Neural crest cell (in vitro differentiated cells): Measurements from ENCODE around the gene TMEM132C. TPM values are rescaled to one million over a fixed set of nuclear protein-coding genes. Genes with fewer than 3 reads are reported as not detected.
A peak's percentile ranks its signal among the peaks of the same experiment; 100 is the strongest.

Source experiments
- DNase-seq: peaks from one replicate; pipeline ENCODE4 v3.0.0; 2021; ENCODE audit warnings: low read depth, mixed read lengths, low spot score
- H3K27ac Mint-ChIP-seq: one replicate; pipeline ENCODE4 v1.8.0; 2021; ENCODE audit warnings: mild to moderate bottlenecking, mixed read lengths; ENCODE audit not compliant: unreplicated experiment
- H3K27me3 Mint-ChIP-seq: 2 replicates; pipeline ENCODE4 v1.8.0; 2021; ENCODE audit warnings: low read depth, mild to moderate bottlenecking, mixed read lengths
- H3K36me3 Mint-ChIP-seq: 2 replicates; pipeline ENCODE4 v1.8.0; 2021; ENCODE audit warnings: low read depth, mild to moderate bottlenecking, mixed read lengths
- H3K4me1 Mint-ChIP-seq: 2 replicates; pipeline ENCODE4 v1.8.0; 2021; ENCODE audit warnings: mixed read lengths
- H3K4me3 Mint-ChIP-seq: one replicate; pipeline ENCODE4 v1.8.0; 2021; ENCODE audit warnings: mild to moderate bottlenecking, mixed read lengths
- H3K9me3 Mint-ChIP-seq: 2 replicates; pipeline ENCODE4 v1.8.0; 2021; ENCODE audit warnings: mixed read lengths
- total RNA-seq: library from RNA; stranded (reverse); gene quantifications from 2 replicates; pipeline ENCODE4 v1.2.1, GENCODE V29; 2021
- TF ChIP-seq, protein P1 (sequence below): fragments of 200-600 bp; sonication (generic); conservative IDR thresholded peaks from 2 replicates; pipeline ENCODE4 v1.5.0; 2021; ENCODE audit warnings: antibody characterized with exemption, mild to moderate bottlenecking

Gene TMEM132C
- total RNA-seq, 1 donor from 2014 or later: 10.9 TPM

GRCh38 chr12:128578045-128578444 lies 311.1 kb downstream of the TMEM132C start:
- no peak for DNase-seq
- Mint-ChIP-seq H3K36me3 (peaks cover 4% of the 10 kb centered on the region), H3K27ac (no peak overlapping the region), H3K4me1 (peaks cover 3% of the 10 kb centered on the region), H3K4me3 (no peak overlapping the region), H3K27me3 (no peaks in the 10 kb centered on the region), H3K9me3 (peaks cover 2% of the 10 kb centered on the region)
- TF ChIP-seq, protein P1, sequence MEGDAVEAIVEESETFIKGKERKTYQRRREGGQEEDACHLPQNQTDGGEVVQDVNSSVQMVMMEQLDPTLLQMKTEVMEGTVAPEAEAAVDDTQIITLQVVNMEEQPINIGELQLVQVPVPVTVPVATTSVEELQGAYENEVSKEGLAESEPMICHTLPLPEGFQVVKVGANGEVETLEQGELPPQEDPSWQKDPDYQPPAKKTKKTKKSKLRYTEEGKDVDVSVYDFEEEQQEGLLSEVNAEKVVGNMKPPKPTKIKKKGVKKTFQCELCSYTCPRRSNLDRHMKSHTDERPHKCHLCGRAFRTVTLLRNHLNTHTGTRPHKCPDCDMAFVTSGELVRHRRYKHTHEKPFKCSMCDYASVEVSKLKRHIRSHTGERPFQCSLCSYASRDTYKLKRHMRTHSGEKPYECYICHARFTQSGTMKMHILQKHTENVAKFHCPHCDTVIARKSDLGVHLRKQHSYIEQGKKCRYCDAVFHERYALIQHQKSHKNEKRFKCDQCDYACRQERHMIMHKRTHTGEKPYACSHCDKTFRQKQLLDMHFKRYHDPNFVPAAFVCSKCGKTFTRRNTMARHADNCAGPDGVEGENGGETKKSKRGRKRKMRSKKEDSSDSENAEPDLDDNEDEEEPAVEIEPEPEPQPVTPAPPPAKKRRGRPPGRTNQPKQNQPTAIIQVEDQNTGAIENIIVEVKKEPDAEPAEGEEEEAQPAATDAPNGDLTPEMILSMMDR: no peak

GRCh38 chr12:128581321-128581761 lies 314.4 kb downstream of the TMEM132C start:
- peaks cover 2% of the 10 kb centered on the region for H3K9me3 Mint-ChIP-seq
- H3K27ac Mint-ChIP-seq: no peak overlapping the region
- H3K4me1 Mint-ChIP-seq: peaks cover 3% of the 10 kb centered on the region
- no peaks in the 10 kb centered on the region for H3K27me3 Mint-ChIP-seq
- H3K36me3 Mint-ChIP-seq: peaks cover 4% of the 10 kb centered on the region
- no peak overlapping the region for H3K4me3 Mint-ChIP-seq
- no peak for DNase-seq
- TF ChIP-seq, protein P1: no peak

- DNase-seq: no peak
- Mint-ChIP-seq H3K36me3 (peaks cover 4% of the 10 kb centered on the region), H3K4me3 (no peak overlapping the region), H3K27me3 (no peaks in the 10 kb centered on the region), H3K27ac (no peak overlapping the region), H3K9me3 (peaks cover 2% of the 10 kb centered on the region), H3K4me1 (no peaks in the 10 kb centered on the region)
- TF ChIP-seq, protein P1: peak; percentile 47
Observed at GRCh38 chr12:128583453-128583852, 316.5 kb downstream of the TMEM132C start.

DNA sequence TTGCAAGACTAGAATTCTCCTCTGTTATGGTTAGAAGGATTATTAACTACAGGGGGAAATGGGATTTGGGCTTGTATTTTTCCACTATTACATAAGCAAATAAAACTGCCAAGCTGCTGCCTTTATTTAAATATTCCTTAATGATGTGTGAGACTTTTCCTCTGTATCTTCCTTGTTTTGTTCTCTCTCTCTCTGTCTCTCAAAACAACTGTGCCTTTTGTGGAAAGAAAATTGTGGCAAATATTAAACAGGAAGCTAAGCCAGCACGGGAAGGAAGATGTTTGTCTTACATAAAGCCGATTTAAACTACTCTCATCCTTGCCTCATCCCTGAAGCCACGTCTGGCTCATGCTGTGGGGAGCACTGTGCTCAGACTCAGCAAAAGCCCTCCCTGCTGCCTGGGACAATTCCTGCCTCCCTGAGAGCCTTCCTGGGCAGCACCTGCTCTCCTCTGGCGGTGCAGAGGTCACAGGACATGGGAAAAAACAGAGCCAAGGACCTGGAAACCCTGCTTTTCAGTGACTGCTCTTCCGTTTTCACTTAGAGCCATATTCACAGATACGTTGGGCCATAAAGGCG lies 319.6 kb downstream of the TMEM132C start:
- H3K4me3 Mint-ChIP-seq: no peak overlapping the region
- H3K27me3 Mint-ChIP-seq: no peaks in the 10 kb centered on the region
- DNase-seq: no peak
- peaks cover 4% of the 10 kb centered on the region for H3K36me3 Mint-ChIP-seq
- peaks cover 2% of the 10 kb centered on the region for H3K9me3 Mint-ChIP-seq
- no peak overlapping the region for H3K27ac Mint-ChIP-seq
- TF ChIP-seq, protein P1: no peak
- H3K4me1 Mint-ChIP-seq: no peaks in the 10 kb centered on the region

GRCh38 chr12:128587918-128588317 lies 320.9 kb downstream of the TMEM132C start:
- DNase-seq: no peak
- Mint-ChIP-seq H3K4me3 (no peak overlapping the region), H3K27me3 (no peaks in the 10 kb centered on the region), H3K4me1 (no peaks in the 10 kb centered on the region), H3K9me3 (no peaks in the 10 kb centered on the region), H3K36me3 (no peaks in the 10 kb centered on the region), H3K27ac (no peak overlapping the region)
- TF ChIP-seq, protein P1: no peak
